Fibroblast of peridontal ligament (primary cell): ENCODE results near the gene GATD1.

Source experiments
- DNase-seq: peaks from one replicate; pipeline ENCODE4 v3.0.0-alpha.2; 2010; ENCODE audit errors: extremely low read depth

Gene GATD1

GRCh38 chr11:777288-778255, at the start of gene GATD1:
GATD1 (minus strand) TSS chr11:777487; CDS start chr11:777462, 25 bp downstream.
- peak; percentile 74 for DNase-seq

- no peak for DNase-seq
Observed at GRCh38 chr11:826836-827145, 49.5 kb upstream of the GATD1 start.

- DNase-seq, result no peak
Observed at GRCh38 chr11:826227-826621, 48.9 kb upstream of the GATD1 start.

- DNase-seq, result no peak
Observed at GRCh38 chr11:825366-826226, 48.3 kb upstream of the GATD1 start.

- no peak for DNase-seq
Observed at GRCh38 chr11:824942-825341, 47.7 kb upstream of the GATD1 start.

GRCh38 chr11:824292-824880, 47.1 kb upstream of the GATD1 start:
- DNase-seq, result no peak

- no peak for DNase-seq
Observed at GRCh38 chr11:823441-824291, 46.4 kb upstream of the GATD1 start.

- DNase-seq, result no peak
Observed at GRCh38 chr11:821512-822371, 44.5 kb upstream of the GATD1 start.

- peak; percentile 60 for DNase-seq
Observed at GRCh38 chr11:820655-821511, 43.6 kb upstream of the GATD1 start.

- DNase-seq, result peak; percentile 29
Observed at GRCh38 chr11:819943-820649, 42.8 kb upstream of the GATD1 start.

- peak; percentile 68 for DNase-seq
Observed at GRCh38 chr11:819129-819931, 42.0 kb upstream of the GATD1 start.

GRCh38 chr11:818396-819128, 41.3 kb upstream of the GATD1 start, which contains the start of gene PNPLA2:
PNPLA2 (plus strand) TSS chr11:818914; CDS start chr11:819719, 805 bp downstream.
- peak; percentile 75 for DNase-seq

GRCh38 chr11:816433-816779, 39.1 kb upstream of the GATD1 start:
- no peak for DNase-seq

GRCh38 chr11:815675-816432, 38.6 kb upstream of the GATD1 start:
- no peak for DNase-seq

- DNase-seq, result no peak
Observed at GRCh38 chr11:813456-814096, 36.3 kb upstream of the GATD1 start.

GRCh38 chr11:813072-813455, 35.8 kb upstream of the GATD1 start:
- DNase-seq, result no peak
